ENCODE results near the gene GRN.
"Not testable (repeated sequence)": the region's sequence is repeated elsewhere in the genome, so short reads cannot be mapped to it uniquely, and the experiment has no call there.

GRN gene

DNA sequence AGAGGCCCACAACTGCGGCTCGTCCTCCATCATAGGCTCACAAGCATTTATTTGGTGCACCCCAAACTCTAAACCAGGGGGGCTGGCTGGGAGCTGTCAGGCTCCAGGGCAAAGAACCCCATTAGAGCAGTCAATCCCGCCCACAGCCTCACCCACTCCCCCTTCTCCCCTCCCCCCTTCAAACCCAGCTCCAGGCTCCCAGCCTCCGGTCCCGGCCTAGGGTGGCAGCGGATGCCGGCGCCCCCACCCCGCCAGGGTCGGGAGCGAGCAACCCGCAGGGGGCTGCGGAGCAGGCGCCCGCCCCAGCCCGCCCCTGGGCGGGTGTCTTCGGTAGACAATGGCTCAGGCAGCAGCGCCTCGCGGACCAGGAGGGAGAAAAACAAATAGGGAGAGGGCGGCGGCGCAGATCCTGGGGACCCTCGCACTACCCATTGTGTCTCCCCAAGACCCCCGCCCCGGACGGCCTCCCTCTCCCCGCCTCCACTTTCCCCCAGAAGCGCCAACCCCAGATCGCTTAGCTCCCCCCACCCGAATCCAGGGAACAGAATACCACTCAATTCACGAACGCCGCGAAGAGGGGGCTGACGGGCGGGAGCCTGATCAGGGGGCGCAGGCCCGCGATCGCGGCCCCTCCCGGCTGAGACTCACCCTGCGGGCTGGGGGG lies 18.0 kb downstream of the GRN start:
- peak overlapping the region; percentile 68 for H3K4me3 ChIP-seq (ENCODE audit: low read depth, low read length)
- DNase-seq (ENCODE audit: low read depth), result no peak
- TF ChIP-seq, protein P1, sequence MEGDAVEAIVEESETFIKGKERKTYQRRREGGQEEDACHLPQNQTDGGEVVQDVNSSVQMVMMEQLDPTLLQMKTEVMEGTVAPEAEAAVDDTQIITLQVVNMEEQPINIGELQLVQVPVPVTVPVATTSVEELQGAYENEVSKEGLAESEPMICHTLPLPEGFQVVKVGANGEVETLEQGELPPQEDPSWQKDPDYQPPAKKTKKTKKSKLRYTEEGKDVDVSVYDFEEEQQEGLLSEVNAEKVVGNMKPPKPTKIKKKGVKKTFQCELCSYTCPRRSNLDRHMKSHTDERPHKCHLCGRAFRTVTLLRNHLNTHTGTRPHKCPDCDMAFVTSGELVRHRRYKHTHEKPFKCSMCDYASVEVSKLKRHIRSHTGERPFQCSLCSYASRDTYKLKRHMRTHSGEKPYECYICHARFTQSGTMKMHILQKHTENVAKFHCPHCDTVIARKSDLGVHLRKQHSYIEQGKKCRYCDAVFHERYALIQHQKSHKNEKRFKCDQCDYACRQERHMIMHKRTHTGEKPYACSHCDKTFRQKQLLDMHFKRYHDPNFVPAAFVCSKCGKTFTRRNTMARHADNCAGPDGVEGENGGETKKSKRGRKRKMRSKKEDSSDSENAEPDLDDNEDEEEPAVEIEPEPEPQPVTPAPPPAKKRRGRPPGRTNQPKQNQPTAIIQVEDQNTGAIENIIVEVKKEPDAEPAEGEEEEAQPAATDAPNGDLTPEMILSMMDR (conservative IDR thresholded peaks at IDR 0.05; ENCODE audit: low read depth, low read length), result no peak

DNA sequence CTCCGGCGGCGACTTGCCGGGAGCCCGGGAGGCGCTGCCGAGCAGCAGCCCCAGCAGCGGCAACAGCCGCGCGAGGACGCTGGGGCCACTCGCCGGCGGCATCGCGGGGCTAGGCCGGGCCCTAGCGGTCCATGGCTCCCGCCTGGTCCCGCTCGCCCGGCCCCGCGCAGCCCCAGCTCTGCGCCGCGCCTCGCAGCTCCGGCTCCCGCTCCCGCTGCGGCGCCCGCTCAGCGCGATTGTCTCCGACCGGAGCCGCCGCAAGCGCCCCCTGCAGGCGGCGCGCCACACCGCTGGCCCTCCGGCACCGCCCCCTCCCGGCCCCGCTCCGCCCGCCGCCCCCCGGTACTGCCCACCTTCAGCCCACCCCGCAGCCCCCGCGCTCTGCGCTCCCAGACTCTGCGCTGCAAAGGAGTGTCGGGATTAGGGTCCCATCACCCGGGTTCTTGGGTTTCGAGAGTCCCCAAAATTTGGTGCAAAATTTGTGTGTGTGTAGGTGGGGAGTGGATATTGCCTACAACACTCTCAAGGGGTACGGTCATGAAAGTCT lies 18.6 kb downstream of the GRN start, which contains the start of gene FAM171A2:
FAM171A2 (minus strand) TSS at position 241 of the 547 bp plus-strand sequence; CDS start at position 102, 139 bp downstream.
- TF ChIP-seq, protein P1 (conservative IDR thresholded peaks at IDR 0.05; ENCODE audit: low read depth, low read length), result peak; percentile 45
- DNase-seq (ENCODE audit: low read depth), result peak; percentile 61
- H3K4me3 ChIP-seq (ENCODE audit: low read depth, low read length), result peak within 1 kb of the TSS; percentile 68

DNA sequence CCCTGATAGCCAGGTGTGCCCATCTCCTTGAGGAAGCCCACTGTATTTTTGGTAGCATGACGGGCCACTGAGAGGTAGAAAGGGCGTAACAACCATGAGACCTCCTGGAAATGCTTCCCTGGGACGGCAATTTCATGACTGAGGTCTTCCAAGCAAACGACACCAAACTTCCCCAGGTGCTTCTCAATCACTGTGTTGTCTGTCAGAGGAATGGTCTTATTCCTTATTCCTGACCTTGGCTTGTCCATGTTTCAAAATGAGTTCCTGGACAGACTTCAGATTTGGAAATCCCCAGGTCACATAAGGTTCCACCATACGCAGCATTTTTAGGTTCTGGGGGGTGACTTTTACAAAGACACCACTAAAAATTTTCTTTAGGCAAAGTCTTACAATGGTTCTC lies 19.9 kb downstream of the GRN start:
- H3K4me3 ChIP-seq (ENCODE audit: low read depth, low read length), result not testable (repeated sequence)

DNA sequence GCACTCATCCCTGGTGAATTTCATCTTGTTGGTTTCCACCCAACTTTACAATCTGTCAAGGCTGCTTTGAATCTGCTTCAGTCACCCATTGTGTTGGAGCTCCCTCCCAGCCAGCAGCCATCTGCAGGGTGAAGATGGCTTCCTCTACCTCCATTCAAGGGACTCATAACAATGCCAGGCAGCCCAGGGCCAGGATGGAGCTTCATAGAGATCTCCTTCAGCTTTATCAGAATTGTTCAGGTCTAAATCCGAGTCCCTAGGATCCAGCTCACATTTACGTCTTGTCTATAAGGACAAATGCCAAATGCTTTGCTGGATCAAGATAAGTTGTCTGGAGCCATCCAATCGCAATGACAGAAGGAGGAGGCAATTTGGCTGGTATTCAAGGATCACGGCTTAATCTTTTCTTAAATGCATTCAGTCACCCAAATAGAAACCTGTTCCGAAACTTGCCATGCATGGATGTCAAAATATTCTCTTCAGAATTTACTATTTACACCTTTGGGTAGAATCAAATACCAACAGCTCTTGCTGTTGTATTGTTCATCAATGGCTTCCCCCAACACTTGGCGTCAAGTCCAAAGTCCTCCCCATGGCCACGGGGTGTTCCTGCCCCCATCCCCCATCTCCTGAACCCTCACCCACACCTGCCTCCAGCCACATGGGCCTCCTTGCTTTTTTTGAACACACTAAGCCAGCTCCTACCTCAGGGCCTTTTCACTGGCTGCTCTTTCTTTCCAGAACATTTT lies 22.3 kb downstream of the GRN start:
- TF ChIP-seq, protein P1 (conservative IDR thresholded peaks at IDR 0.05; ENCODE audit: low read depth, low read length), result no peak
- no peak for DNase-seq (ENCODE audit: low read depth)
- no peak overlapping the region for H3K4me3 ChIP-seq (ENCODE audit: low read depth, low read length)

More for the DNA sequence above, 19.9 kb downstream of the GRN start:
- DNase-seq (ENCODE audit: low read depth), result not testable (repeated sequence)

DNA sequence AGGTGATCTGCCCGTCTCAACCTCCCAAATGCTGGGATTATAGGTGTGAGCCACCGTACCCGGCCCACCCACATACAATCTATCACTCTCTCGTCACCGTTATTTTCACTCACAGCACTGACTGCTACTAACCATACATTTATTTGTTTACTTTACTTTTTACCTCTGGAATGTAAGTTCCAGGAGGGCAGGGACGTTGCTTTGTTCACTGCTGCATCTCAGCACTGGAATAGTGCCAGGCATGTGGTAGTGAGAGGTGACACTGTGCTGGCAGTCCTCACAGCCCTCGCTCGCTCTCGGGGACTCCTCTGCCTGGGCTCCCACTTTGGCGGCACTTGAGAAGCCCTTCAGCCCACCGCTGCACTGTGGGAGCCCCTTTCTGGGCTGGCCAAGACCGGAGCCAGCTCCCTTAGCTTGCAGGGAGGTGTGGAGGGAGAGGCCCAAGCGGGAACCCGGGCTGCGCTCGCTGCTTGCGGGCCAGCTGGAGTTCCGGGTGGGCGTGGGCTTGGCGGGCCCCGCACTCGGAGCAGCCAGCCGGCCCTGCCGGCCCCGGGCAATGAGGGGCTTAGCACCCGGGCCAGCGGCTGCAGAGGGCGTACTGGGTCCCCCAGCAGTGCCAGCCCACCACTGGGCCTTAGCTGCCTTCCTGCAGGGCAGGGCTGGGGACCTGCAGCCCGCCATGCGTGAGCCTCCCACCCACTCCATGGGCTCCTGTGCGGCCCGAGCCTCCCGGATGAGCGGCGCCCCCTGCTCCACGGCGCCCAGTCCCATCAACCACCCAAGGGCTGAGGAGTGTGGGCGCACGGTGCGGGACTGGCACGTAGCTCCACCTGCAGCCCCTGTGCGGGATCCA lies 23.5 kb downstream of the GRN start:
- H3K4me3 ChIP-seq (ENCODE audit: low read depth, low read length); DNase-seq (ENCODE audit: low read depth): not testable (repeated sequence)

DNA sequence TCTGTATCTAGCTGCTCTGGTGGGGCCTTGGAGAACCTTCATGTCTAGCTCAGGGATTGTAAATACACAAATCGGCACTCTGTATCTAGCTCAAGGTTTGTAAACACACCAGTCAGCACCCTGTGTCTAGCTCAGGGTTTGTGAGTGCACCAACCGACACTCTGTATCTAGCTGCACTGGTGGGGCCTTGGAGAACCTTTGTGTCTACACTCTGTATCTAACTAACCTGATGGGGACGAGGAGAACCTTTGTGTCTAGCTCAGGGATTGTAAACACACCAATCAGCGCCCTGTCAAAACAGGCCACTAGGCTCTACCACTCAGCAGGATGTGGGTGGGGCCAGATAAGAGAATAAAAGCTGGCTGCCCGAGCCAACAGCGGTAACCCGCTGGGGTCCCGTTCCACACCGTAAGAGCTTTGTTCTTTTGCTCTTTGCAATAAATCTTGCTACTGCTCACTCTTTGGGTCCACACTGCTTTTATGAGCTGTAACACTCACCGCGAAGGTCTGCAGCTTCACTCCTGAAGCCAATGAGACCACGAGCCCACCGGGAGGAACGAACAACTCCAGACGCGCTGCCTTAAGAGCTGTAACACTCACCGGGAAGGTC lies 24.4 kb downstream of the GRN start:
- not testable (repeated sequence) for DNase-seq (ENCODE audit: low read depth)

DNA sequence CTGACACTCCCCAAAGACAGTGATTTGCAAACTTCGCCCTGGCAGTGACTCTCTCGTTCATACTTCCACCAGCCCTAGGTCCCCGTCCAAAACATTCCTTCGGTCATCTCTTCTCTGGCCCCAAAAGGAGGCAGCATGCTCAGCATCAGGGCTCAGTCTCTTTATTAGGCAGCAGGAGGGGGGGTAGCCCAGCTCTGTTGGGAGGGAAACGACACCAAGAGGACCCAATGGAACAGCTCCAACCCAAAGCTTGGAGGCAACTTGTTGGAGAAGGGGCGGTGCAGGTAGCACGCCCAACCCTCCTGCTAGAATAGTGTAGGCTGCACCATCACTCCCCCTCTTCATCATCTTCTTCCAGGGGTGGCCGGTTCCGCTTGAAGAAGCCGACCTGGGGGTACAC lies 26.9 kb downstream of the GRN start:
- no peak for DNase-seq (ENCODE audit: low read depth)
- TF ChIP-seq, protein P1 (conservative IDR thresholded peaks at IDR 0.05; ENCODE audit: low read depth, low read length), result no peak

More for the DNA sequence above, 24.4 kb downstream of the GRN start:
- not testable (repeated sequence) for H3K4me3 ChIP-seq (ENCODE audit: low read depth, low read length)

More for the DNA sequence above, 26.9 kb downstream of the GRN start:
- no peak overlapping the region for H3K4me3 ChIP-seq (ENCODE audit: low read depth, low read length)

Measured in choroid plexus epithelial cell (primary cell).